ENCODE data around the gene PSMA7. TPM values are rescaled to one million over a fixed set of nuclear protein-coding genes. Genes with fewer than 3 reads are reported as not detected.

The PSMA7 gene
- total RNA-seq, 1 donor from 2014 or later, result 233 TPM

GRCh38 chr20:62147125-62147524 lies 3.9 kb upstream of the PSMA7 start:
- Histone ChIP-seq H3K4me1 (peaks cover 60% of the 10 kb centered on the region), H3K27ac (replicated peaks) (no peak overlapping the region), H3K4me3 (no peak overlapping the region), H3K9me3 (replicated peaks) (no peaks in the 10 kb centered on the region), H3K27me3 (ENCODE audit: low read depth) (no peaks in the 10 kb centered on the region), H3K36me3 (no peaks in the 10 kb centered on the region)
- DNase-seq, result no peak
- TF ChIP-seq CTCF (IDR thresholded peaks at IDR 0.05; ENCODE audit: borderline replicate concordance), result no peak
- intact Hi-C loops (cut with micrococcal nuclease), result no loop called here

GRCh38 chr20:62146019-62146755 lies 3.0 kb upstream of the PSMA7 start:
- no peak for DNase-seq
- Histone ChIP-seq H3K9me3 (replicated peaks) (no peaks in the 10 kb centered on the region), H3K27me3 (ENCODE audit: low read depth) (no peaks in the 10 kb centered on the region), H3K27ac (replicated peaks) (no peak overlapping the region), H3K4me1 (peaks cover 68% of the 10 kb centered on the region), H3K4me3 (no peak overlapping the region), H3K36me3 (no peaks in the 10 kb centered on the region)
- intact Hi-C loops (cut with micrococcal nuclease), result no loop called here
- TF ChIP-seq CTCF (IDR thresholded peaks at IDR 0.05; ENCODE audit: borderline replicate concordance), result no peak

GRCh38 chr20:62145688-62146018 lies 2.5 kb upstream of the PSMA7 start:
- no peak for DNase-seq

GRCh38 chr20:62143957-62144825 lies 997 bp upstream of the PSMA7 start:
- Histone ChIP-seq H3K9me3 (replicated peaks) (no peaks in the 10 kb centered on the region), H3K4me3 (peak overlapping the region; percentile 82), H3K36me3 (peaks cover 17% of the 10 kb centered on the region), H3K27me3 (ENCODE audit: low read depth) (no peaks in the 10 kb centered on the region), H3K27ac (replicated peaks) (peak overlapping the region; percentile 99), H3K4me1 (peaks cover 68% of the 10 kb centered on the region)
- peak; percentile 27 for TF ChIP-seq CTCF (IDR thresholded peaks at IDR 0.05; ENCODE audit: borderline replicate concordance)
- intact Hi-C loops (cut with micrococcal nuclease), result no loop called here
- DNase-seq, result peak; percentile 66

More at GRCh38 chr20:62145688-62146018, 2.5 kb upstream of the PSMA7 start:
- Histone ChIP-seq H3K9me3 (replicated peaks) (no peaks in the 10 kb centered on the region), H3K4me1 (peaks cover 68% of the 10 kb centered on the region), H3K27ac (replicated peaks) (no peak overlapping the region), H3K4me3 (no peak overlapping the region), H3K27me3 (ENCODE audit: low read depth) (no peaks in the 10 kb centered on the region), H3K36me3 (peaks cover 2% of the 10 kb centered on the region)
- no peak for TF ChIP-seq CTCF (IDR thresholded peaks at IDR 0.05; ENCODE audit: borderline replicate concordance)
- intact Hi-C loops (cut with micrococcal nuclease), result no loop called here

- intact Hi-C loops (cut with micrococcal nuclease), result no loop called here
- peak overlapping the region; percentile 82 for H3K4me3 ChIP-seq
- peaks cover 69% of the 10 kb centered on the region for H3K4me1 ChIP-seq
- TF ChIP-seq CTCF (IDR thresholded peaks at IDR 0.05; ENCODE audit: borderline replicate concordance), result no peak
- no peaks in the 10 kb centered on the region for H3K9me3 ChIP-seq (replicated peaks)
- no peak for DNase-seq
- peak overlapping the region; percentile 99 for H3K27ac ChIP-seq (replicated peaks)
- peaks cover 34% of the 10 kb centered on the region for H3K36me3 ChIP-seq
- no peaks in the 10 kb centered on the region for H3K27me3 ChIP-seq (ENCODE audit: low read depth)
Observed at GRCh38 chr20:62142252-62143080, 728 bp downstream of the PSMA7 start.
